ENCODE measurements around the gene DYNLT4. TPM values are rescaled to one million over a fixed set of nuclear protein-coding genes. Genes with fewer than 3 reads are reported as not detected.
"Not testable (repeated sequence)": the region's sequence is repeated elsewhere in the genome, so short reads cannot be mapped to it uniquely, and the experiment has no call there.

DYNLT4 gene
- total RNA-seq, 1 experiment from 2014 or later, result 0.66 TPM

DNA sequence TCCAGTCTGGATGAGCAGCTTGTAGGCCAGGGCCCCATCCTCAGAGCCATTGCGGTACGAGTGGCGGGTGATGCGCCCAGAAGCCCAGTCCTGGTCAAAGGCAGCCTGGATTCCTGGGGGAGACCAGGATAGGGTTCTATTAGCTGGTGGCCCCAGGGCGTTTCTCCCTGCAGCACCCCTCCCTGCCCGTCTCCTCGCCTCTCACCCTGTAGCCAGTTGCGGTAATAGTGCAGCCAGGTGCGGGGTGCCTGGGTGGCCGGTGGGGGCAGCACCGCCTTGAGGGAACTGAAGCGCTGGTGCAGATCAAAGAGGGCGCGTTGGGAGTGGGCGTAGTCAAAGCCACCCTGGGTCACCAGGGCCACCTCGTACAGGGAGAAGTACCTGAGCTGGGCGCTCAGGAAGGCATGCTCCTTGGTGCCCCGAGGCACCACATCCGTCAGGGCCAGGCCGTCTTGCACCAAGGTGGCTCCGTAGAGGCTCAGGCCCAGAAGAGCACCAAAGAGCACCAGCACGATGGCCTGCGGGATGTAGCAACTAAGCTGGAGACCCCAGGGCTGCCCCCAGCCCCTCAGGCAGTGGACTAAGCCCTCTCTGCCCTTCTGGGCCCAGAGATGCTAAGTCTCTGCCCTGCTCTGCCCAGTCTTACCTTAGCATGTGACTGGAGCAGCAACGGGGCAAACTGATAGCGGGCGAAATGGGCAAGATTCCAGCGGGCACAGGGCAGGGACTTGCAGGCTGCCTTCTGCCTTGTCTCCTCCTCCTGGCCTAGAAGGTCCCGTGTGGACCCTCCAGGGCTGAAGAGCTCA, 20.2 kb upstream of the DYNLT4 start:
- Mint-ChIP-seq H3K27ac (ENCODE audit: unreplicated experiment) (no peak overlapping the region), H3K36me3 (ENCODE audit: insufficient read depth, unreplicated experiment) (no peaks in the 10 kb centered on the region), H3K4me1 (ENCODE audit: low read depth, unreplicated experiment) (no peaks in the 10 kb centered on the region), H3K9me3 (ENCODE audit: low read depth, unreplicated experiment) (no peaks in the 10 kb centered on the region), H3K4me3 (ENCODE audit: low read depth, unreplicated experiment) (no peak overlapping the region), H3K27me3 (ENCODE audit: unreplicated experiment) (no peaks in the 10 kb centered on the region)
- DNase-seq, result no peak
- BruUV-seq (replicated peaks), result no TSS peak
- CTCF ChIA-PET, result no interaction called here
- intact Hi-C loops (cut with micrococcal nuclease; ENCODE audit: unreplicated experiment), result no loop called here
- TF ChIP-seq, protein P1, sequence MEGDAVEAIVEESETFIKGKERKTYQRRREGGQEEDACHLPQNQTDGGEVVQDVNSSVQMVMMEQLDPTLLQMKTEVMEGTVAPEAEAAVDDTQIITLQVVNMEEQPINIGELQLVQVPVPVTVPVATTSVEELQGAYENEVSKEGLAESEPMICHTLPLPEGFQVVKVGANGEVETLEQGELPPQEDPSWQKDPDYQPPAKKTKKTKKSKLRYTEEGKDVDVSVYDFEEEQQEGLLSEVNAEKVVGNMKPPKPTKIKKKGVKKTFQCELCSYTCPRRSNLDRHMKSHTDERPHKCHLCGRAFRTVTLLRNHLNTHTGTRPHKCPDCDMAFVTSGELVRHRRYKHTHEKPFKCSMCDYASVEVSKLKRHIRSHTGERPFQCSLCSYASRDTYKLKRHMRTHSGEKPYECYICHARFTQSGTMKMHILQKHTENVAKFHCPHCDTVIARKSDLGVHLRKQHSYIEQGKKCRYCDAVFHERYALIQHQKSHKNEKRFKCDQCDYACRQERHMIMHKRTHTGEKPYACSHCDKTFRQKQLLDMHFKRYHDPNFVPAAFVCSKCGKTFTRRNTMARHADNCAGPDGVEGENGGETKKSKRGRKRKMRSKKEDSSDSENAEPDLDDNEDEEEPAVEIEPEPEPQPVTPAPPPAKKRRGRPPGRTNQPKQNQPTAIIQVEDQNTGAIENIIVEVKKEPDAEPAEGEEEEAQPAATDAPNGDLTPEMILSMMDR (IDR thresholded peaks at IDR 0.05; ENCODE audit: unreplicated experiment), result no peak

DNA sequence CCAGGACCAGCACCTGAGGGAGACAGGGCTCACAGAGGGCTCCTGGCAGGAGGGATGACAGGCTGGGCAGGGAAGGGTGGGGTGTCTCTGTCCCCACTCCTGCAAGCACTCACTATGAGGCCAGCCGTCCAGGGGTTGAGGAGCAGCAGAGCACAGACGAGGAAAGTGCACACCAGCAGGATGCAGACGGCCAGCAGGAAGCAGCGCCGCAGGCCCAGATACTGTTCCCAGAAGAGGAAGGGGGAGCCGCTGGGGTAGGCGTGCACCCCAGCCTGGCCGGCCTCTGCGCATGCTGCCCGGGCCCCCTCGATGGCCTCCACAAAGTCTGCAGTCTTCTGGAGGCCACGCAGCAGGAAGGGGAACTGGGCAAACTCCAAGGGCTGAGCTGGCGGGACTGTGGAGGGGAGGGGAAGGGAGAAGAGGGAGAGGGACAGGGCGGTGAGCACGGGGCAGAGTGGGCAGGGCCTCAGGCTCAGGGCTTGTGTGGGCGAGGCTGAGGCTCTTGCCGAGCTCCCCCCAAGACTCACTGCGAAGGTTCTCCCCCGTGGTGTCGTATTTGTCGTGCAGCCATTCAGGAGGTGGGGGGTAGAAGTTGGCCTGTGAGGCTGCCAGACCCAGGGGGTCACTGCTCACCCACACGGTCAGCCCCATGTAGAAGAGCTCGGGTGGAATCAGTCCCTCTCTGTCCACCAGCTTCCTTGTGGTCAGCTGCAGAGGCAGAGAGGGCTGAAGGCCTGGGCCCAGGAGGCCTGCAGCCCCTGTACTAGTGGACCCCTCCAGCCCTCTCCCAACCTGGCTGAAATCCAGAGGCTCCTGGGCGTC, 19.4 kb upstream of the DYNLT4 start:
- TF ChIP-seq, protein P1 (IDR thresholded peaks at IDR 0.05; ENCODE audit: unreplicated experiment), result no peak
- no peaks in the 10 kb centered on the region for H3K27me3 Mint-ChIP-seq (ENCODE audit: unreplicated experiment)
- H3K27ac Mint-ChIP-seq (ENCODE audit: unreplicated experiment), result no peak overlapping the region
- H3K4me3 Mint-ChIP-seq (ENCODE audit: low read depth, unreplicated experiment), result no peak overlapping the region
- no peaks in the 10 kb centered on the region for H3K4me1 Mint-ChIP-seq (ENCODE audit: low read depth, unreplicated experiment)
- no peaks in the 10 kb centered on the region for H3K9me3 Mint-ChIP-seq (ENCODE audit: low read depth, unreplicated experiment)
- intact Hi-C loops (cut with micrococcal nuclease; ENCODE audit: unreplicated experiment), result no loop called here
- CTCF ChIA-PET, result interaction anchor here (0.7 kb wide), 1 partner anchor 22 kb away, joined by 4 read pairs; no protein-coding TSS in a partner anchor
- no peak for DNase-seq
- no TSS peak for BruUV-seq (replicated peaks)
- no peaks in the 10 kb centered on the region for H3K36me3 Mint-ChIP-seq (ENCODE audit: insufficient read depth, unreplicated experiment)

DNA sequence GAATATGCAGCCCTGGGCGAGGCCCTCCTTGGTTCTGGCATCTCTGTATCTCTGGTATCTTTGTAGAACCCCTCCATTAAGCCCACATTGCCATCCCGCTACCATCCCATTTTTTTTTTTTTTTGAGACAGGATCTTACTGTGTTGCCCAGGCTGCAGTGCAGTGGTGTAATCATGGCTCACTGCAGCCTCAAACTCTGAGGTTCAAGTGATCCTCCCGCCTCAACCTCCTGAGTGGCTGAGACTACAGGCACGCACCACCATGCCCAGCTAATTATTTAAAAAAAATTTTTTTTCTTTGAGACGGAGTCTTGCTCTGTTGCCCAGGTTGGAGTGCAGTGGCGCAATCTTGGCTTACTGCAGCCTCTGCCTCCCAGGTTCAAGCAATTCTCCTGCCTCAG, 17.2 kb upstream of the DYNLT4 start:
- H3K9me3 Mint-ChIP-seq (ENCODE audit: low read depth, unreplicated experiment); DNase-seq; H3K4me3 Mint-ChIP-seq (ENCODE audit: low read depth, unreplicated experiment); BruUV-seq (replicated peaks); intact Hi-C loops (cut with micrococcal nuclease; ENCODE audit: unreplicated experiment); CTCF ChIA-PET; H3K27me3 Mint-ChIP-seq (ENCODE audit: unreplicated experiment); H3K27ac Mint-ChIP-seq (ENCODE audit: unreplicated experiment): not testable (repeated sequence)
- H3K36me3 Mint-ChIP-seq (ENCODE audit: insufficient read depth, unreplicated experiment), result peaks cover 10% of the 10 kb centered on the region
- peaks cover 13% of the 10 kb centered on the region for H3K4me1 Mint-ChIP-seq (ENCODE audit: low read depth, unreplicated experiment)

DNA sequence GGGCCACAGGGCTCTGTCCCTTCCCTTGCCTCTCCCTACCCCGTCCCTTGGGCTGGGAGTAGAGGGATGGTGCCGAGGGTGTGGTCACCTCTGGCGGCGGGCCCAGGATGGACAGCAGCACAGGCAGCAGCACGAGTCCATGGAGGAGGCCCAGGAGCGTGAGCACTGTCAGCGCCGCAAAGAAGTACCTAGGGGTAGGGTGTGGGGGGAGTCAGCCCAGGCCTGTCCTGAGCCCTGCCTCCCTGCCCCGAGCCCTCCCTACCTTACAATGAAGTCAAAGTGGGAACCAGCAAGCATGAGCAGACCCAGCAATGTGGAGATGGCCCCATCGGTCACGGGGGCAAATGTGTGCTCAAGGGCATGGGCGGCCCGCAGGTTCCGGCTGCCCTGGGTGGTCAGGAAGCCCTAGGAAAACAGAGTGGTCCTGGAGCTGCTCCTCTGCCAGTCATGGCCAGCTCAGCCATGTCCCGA, 15.9 kb upstream of the DYNLT4 start:
- BruUV-seq (replicated peaks), result no TSS peak
- Mint-ChIP-seq H3K36me3 (ENCODE audit: insufficient read depth, unreplicated experiment) (peaks cover 13% of the 10 kb centered on the region), H3K4me1 (ENCODE audit: low read depth, unreplicated experiment) (peaks cover 27% of the 10 kb centered on the region), H3K27me3 (ENCODE audit: unreplicated experiment) (no peaks in the 10 kb centered on the region), H3K9me3 (ENCODE audit: low read depth, unreplicated experiment) (no peaks in the 10 kb centered on the region), H3K4me3 (ENCODE audit: low read depth, unreplicated experiment) (no peak overlapping the region), H3K27ac (ENCODE audit: unreplicated experiment) (no peak overlapping the region)
- CTCF ChIA-PET, result interaction anchor here (0.5 kb wide), 1 partner anchor 571 kb away, joined by 5 read pairs; no protein-coding TSS in a partner anchor
- TF ChIP-seq, protein P1 (IDR thresholded peaks at IDR 0.05; ENCODE audit: unreplicated experiment), result no peak
- intact Hi-C loops (cut with micrococcal nuclease; ENCODE audit: unreplicated experiment), result no loop called here
- DNase-seq, result no peak
